ENCODE data around the gene WWC2. TPM values are rescaled to one million over a fixed set of nuclear protein-coding genes. Genes with fewer than 3 reads are reported as not detected.

The WWC2 gene
- total and polyA plus RNA-seq, 2 donors (not counting 3 experiments of a cell fraction or from before 2014, with no cell fraction given) = 12.9 to 52.2 TPM

GRCh38 chr4:183353557-183353956 lies 254.5 kb downstream of the WWC2 start:
- H3K36me3 ChIP-seq (ENCODE audit: control insufficient read depth in 2 of 2, extremely low read depth in 1 of 2, insufficient read depth in 2 of 2, low read length in 2 of 2) = no peaks in the 10 kb centered on the region

More at GRCh38 chr4:183353557-183353956, 254.5 kb downstream of the WWC2 start:
- ChIA-PET CTCF (no interaction called here), POLR2A (no interaction called here)
- no peaks in the 10 kb centered on the region for H3K9me3 ChIP-seq (replicated peaks; ENCODE audit: control insufficient read depth, insufficient read depth, low read length)
- peaks cover 0 to 2% of the 10 kb centered on the region in 2 experiments for H3K27me3 ChIP-seq (ENCODE audit: control insufficient read depth in 2 of 2, insufficient read depth in 2 of 2, low read length in 2 of 2)
- no peak for DNase-seq (ENCODE audit: low read depth, low spot score)
- H3K27ac ChIP-seq (ENCODE audit: insufficient read depth, low read depth, low read length) = no peak overlapping the region
- intact Hi-C loops (cut with micrococcal nuclease) (no loop called here), dilution Hi-C loops (cut with MboI; ENCODE audit: extremely low pct_ligation_motif_present, low sequenced_read_pairs) (no loop called here)
- H4K20me1 ChIP-seq (replicated peaks; ENCODE audit: control insufficient read depth, extremely low read depth, insufficient read depth, low read length) = no peaks in the 10 kb centered on the region
- H3K9ac ChIP-seq (replicated peaks; ENCODE audit: extremely low read depth, insufficient read depth, low read length) = no peak overlapping the region
- no peak overlapping the region for H3K4me2 ChIP-seq (ENCODE audit: insufficient read depth, low read length)
- no TSS peak for BruUV-seq (replicated peaks)
- H3K4me1 ChIP-seq (ENCODE audit: control insufficient read depth, extremely low read depth, insufficient read depth, low read length) = peaks cover 20% of the 10 kb centered on the region
- no peak for FAIRE-seq
- H3K9me1 ChIP-seq (replicated peaks; ENCODE audit: control insufficient read depth, extremely low read depth, insufficient read depth, low read length) = no peaks in the 10 kb centered on the region
- H2AFZ ChIP-seq (ENCODE audit: low read depth, low read length) = no peak overlapping the region
- H3K4me3 ChIP-seq (replicated peaks in 1 of 3; ENCODE audit: insufficient read depth in 1 of 3, low read depth in 1 of 3, low read length in 3 of 3) = no peak overlapping the region
- H3K79me2 ChIP-seq (ENCODE audit: control insufficient read depth, insufficient read depth, low read length) = no peaks in the 10 kb centered on the region
- no peak for TF ChIP-seq MYC (IDR thresholded peaks at IDR 0.05; ENCODE audit: low read depth, low read length)
- TF ChIP-seq POLR2AphosphoS5 (IDR thresholded peaks at IDR 0.05; ENCODE audit: insufficient read depth, low read depth, low read length) = no peak
- TF ChIP-seq JUN (IDR thresholded peaks at IDR 0.05; ENCODE audit: borderline replicate concordance, insufficient read depth, insufficient read length, low read depth) = no peak
- no peak for TF ChIP-seq MAX (IDR thresholded peaks at IDR 0.05; ENCODE audit: insufficient read depth, insufficient read length)
- no peak for TF ChIP-seq POLR2A (IDR thresholded peaks at IDR 0.05; ENCODE audit: low read depth, low read length)
- no peak for TF ChIP-seq EZH2 (IDR thresholded peaks at IDR 0.05; ENCODE audit: borderline replicate concordance, low read depth, low read length, severe bottlenecking)
- TF ChIP-seq CTCF (IDR thresholded peaks at IDR 0.05; ENCODE audit: extremely low read depth in 1 of 2, insufficient read depth in 1 of 2, low read depth in 1 of 2, low read length in 2 of 2) = no peak
- TF ChIP-seq GATA2 (IDR thresholded peaks at IDR 0.05; ENCODE audit: insufficient read depth, insufficient read length, low read depth, low read length) = no peak
- no peak for TF ChIP-seq FOS (IDR thresholded peaks at IDR 0.05; ENCODE audit: borderline replicate concordance, insufficient read depth, low read length)

Data from endothelial cell of umbilical vein (primary cell).